IPS-18a (cell line): ENCODE results near the gene PRDX1.

Experiments used
- H3K27ac ChIP-seq: one replicate; pipeline ENCODE4 v1.5.1; 2013; ENCODE audit warnings: low read length
- H3K27me3 ChIP-seq: one replicate; pipeline ENCODE4 v1.6.1; 2013; ENCODE audit warnings: mild to moderate bottlenecking, low read length; ENCODE audit not compliant: control insufficient read depth, insufficient read depth
- H3K36me3 ChIP-seq: one replicate; pipeline ENCODE4 v1.6.1; 2013; ENCODE audit warnings: low read depth, low read length; ENCODE audit not compliant: control insufficient read depth
- H3K4me1 ChIP-seq: one replicate; pipeline ENCODE4 v1.6.1; 2013; ENCODE audit warnings: low read depth, low read length; ENCODE audit not compliant: control insufficient read depth
- H3K4me3 ChIP-seq: one replicate; pipeline ENCODE4 v1.5.1; 2013; ENCODE audit warnings: low read length
- H3K9ac ChIP-seq: one replicate; pipeline ENCODE4 v1.6.1; 2013; ENCODE audit warnings: mild to moderate bottlenecking, low read length, moderate library complexity
- H3K9me3 ChIP-seq: one replicate; pipeline ENCODE4 v1.6.1; 2013; ENCODE audit warnings: low read depth, low read length; ENCODE audit not compliant: control insufficient read depth

The PRDX1 gene

GRCh38 chr1:45521413-45522323 is at the start of gene PRDX1:
Gene PRDX1, minus strand, starts transcription at chr1:45521884. Its CDS starts 2,841 bp downstream, at chr1:45519043.
- H3K27me3 ChIP-seq: no peaks in the 10 kb centered on the region
- peak within 1 kb of the TSS; percentile 100 for H3K27ac ChIP-seq
- peaks cover 19% of the 10 kb centered on the region for H3K36me3 ChIP-seq
- peak within 1 kb of the TSS; percentile 98 for H3K9ac ChIP-seq
- peak within 1 kb of the TSS; percentile 93 for H3K4me3 ChIP-seq
- peaks cover 16% of the 10 kb centered on the region for H3K4me1 ChIP-seq
- H3K9me3 ChIP-seq: no peaks in the 10 kb centered on the region

DNA sequence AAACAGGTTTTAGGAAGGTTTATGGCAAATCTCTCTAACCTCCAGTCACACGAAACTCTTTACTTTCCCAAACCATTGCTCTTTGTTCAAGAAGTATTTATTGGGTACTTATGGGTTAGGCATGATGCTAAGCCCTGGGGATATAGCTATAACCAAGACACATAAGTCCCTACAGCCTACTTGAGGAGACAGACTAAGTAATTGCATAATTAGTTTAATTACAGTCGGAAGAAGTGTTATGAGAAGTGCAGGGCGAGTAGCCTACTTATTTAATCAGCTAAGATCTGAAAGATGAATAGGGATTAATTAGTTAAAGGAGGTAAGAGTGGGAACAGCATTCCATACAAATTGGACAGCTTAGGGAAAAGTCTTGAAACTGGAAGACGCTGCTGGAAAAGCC is 48.9 kb upstream of the PRDX1 start:
- Histone ChIP-seq H3K9ac (no peak overlapping the region), H3K4me3 (no peak overlapping the region), H3K9me3 (no peaks in the 10 kb centered on the region), H3K36me3 (peaks cover 48% of the 10 kb centered on the region), H3K4me1 (peaks cover 18% of the 10 kb centered on the region), H3K27me3 (no peaks in the 10 kb centered on the region), H3K27ac (no peak overlapping the region)

- no peak overlapping the region for H3K9ac ChIP-seq
- peaks cover 18% of the 10 kb centered on the region for H3K4me1 ChIP-seq
- no peak overlapping the region for H3K4me3 ChIP-seq
- peaks cover 48% of the 10 kb centered on the region for H3K36me3 ChIP-seq
- no peaks in the 10 kb centered on the region for H3K27me3 ChIP-seq
- H3K27ac ChIP-seq: no peak overlapping the region
- no peaks in the 10 kb centered on the region for H3K9me3 ChIP-seq
Observed at GRCh38 chr1:45569962-45570581, 48.4 kb upstream of the PRDX1 start.

DNA sequence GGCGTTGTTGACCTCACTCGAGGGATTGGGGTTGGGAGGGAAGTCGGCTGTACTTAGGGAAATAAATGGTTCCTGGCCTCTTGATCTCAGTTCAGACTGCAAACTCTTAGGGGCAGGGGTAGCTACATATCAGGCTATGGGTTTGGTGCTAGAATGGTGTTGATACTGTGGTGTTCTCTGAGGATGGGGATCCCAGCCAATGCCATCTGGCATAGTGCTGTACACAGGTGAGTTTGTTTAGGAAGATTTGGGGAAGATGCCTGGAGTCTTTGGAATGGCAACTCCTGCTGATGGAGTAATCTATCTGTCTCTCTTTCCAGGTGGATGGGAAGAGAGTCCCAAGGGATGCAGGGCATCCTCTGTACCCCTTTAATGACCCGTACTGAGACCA is 47.9 kb upstream of the PRDX1 start:
- no peak overlapping the region for H3K27ac ChIP-seq
- H3K9ac ChIP-seq: no peak overlapping the region
- peaks cover 48% of the 10 kb centered on the region for H3K36me3 ChIP-seq
- peaks cover 18% of the 10 kb centered on the region for H3K4me1 ChIP-seq
- no peaks in the 10 kb centered on the region for H3K27me3 ChIP-seq
- no peak overlapping the region for H3K4me3 ChIP-seq
- no peaks in the 10 kb centered on the region for H3K9me3 ChIP-seq

- H3K4me1 ChIP-seq: peaks cover 9% of the 10 kb centered on the region
- H3K27ac ChIP-seq: no peak overlapping the region
- H3K36me3 ChIP-seq: peaks cover 56% of the 10 kb centered on the region
- no peaks in the 10 kb centered on the region for H3K9me3 ChIP-seq
- no peak overlapping the region for H3K4me3 ChIP-seq
- no peaks in the 10 kb centered on the region for H3K27me3 ChIP-seq
- H3K9ac ChIP-seq: no peak overlapping the region
Observed at GRCh38 chr1:45568421-45568820, 46.7 kb upstream of the PRDX1 start.

- Histone ChIP-seq H3K9me3 (no peaks in the 10 kb centered on the region), H3K4me3 (no peak overlapping the region), H3K27me3 (no peaks in the 10 kb centered on the region), H3K27ac (no peak overlapping the region), H3K9ac (no peak overlapping the region), H3K36me3 (peaks cover 61% of the 10 kb centered on the region), H3K4me1 (peaks cover 4% of the 10 kb centered on the region)
Observed at GRCh38 chr1:45567911-45568310, 46.2 kb upstream of the PRDX1 start.

DNA sequence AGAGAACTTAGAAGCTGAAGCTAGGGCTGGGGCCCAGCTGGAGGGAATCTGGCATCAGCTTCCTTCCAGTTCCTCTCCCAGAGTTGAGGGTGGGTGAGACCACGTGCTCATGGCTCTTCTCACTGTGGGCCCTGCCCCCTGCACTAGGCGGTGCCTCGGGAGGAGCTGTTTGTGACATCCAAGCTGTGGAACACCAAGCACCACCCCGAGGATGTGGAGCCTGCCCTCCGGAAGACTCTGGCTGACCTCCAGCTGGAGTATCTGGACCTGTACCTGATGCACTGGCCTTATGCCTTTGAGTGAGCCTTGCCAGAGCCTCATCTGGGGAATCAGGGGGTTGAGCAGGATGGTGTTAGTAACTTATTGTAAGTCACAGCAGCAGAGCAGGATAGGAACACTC is 45.0 kb upstream of the PRDX1 start:
- H3K4me1 ChIP-seq: no peaks in the 10 kb centered on the region
- no peaks in the 10 kb centered on the region for H3K9me3 ChIP-seq
- no peaks in the 10 kb centered on the region for H3K27me3 ChIP-seq
- H3K36me3 ChIP-seq: peaks cover 68% of the 10 kb centered on the region
- H3K4me3 ChIP-seq: no peak overlapping the region
- H3K27ac ChIP-seq: no peak overlapping the region
- no peak overlapping the region for H3K9ac ChIP-seq

DNA sequence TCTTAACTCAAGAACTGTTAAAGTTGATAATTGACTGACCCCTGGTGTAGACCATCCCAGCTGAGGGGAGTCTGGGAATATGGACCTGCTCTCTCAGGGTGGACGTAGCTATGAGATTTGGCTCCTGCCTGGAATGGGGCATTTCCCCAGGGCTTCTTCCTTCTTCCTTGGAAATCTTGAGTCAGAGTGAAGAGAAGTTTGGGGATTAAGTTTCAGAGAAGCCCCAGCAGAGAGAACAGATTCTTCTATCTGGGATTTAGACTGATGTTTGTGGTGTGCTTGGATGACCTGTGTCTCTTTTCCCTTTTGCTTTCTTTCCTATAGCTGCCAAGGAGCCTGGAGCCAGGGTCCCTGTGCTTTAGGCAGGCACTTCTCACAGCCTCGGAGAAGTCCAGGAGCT is 42.2 kb upstream of the PRDX1 start:
- Histone ChIP-seq H3K27ac (no peak overlapping the region), H3K36me3 (peaks cover 67% of the 10 kb centered on the region), H3K27me3 (no peaks in the 10 kb centered on the region), H3K9me3 (no peaks in the 10 kb centered on the region), H3K4me1 (no peaks in the 10 kb centered on the region), H3K9ac (no peak overlapping the region), H3K4me3 (no peak overlapping the region)

DNA sequence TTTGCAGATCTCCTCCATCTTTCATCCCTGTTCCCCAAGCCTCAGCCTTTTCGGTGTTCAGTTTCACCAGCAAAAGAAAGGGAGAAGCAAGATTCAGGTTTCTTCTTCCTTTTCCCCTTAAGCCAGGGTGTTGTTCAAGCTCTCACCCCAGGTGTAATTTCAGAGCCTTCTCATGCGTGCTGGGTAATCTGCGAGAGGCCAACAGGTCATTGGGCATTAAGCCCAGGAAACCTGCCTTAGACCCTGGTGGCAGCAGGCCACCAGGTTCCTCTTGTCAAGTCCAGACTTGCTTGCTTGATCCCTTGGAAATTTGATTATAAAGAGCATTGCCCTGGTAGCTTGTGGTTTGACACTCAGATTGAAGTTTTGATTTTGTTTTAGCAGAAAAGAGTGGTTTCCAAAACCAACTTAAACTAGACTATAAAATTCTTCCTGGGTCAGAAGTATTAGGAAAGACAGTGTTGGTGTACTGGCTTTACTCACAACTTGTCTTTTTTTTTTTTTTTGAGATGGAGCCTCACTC is 35.8 kb upstream of the PRDX1 start:
- no peaks in the 10 kb centered on the region for H3K9me3 ChIP-seq
- H3K27ac ChIP-seq: no peak overlapping the region
- peaks cover 2% of the 10 kb centered on the region for H3K4me1 ChIP-seq
- no peaks in the 10 kb centered on the region for H3K27me3 ChIP-seq
- H3K36me3 ChIP-seq: peaks cover 53% of the 10 kb centered on the region
- H3K9ac ChIP-seq: no peak overlapping the region
- no peak overlapping the region for H3K4me3 ChIP-seq

- H3K4me3 ChIP-seq: no peak overlapping the region
- peaks cover 6% of the 10 kb centered on the region for H3K4me1 ChIP-seq
- H3K9me3 ChIP-seq: no peaks in the 10 kb centered on the region
- H3K9ac ChIP-seq: no peak overlapping the region
- no peaks in the 10 kb centered on the region for H3K27me3 ChIP-seq
- H3K27ac ChIP-seq: no peak overlapping the region
- peaks cover 36% of the 10 kb centered on the region for H3K36me3 ChIP-seq
Observed at GRCh38 chr1:45554198-45554597, 32.5 kb upstream of the PRDX1 start.

GRCh38 chr1:45552331-45552730 is 30.6 kb upstream of the PRDX1 start:
- H3K9me3 ChIP-seq: no peaks in the 10 kb centered on the region
- no peaks in the 10 kb centered on the region for H3K27me3 ChIP-seq
- no peak overlapping the region for H3K9ac ChIP-seq
- peaks cover 28% of the 10 kb centered on the region for H3K36me3 ChIP-seq
- no peak overlapping the region for H3K27ac ChIP-seq
- H3K4me1 ChIP-seq: peaks cover 6% of the 10 kb centered on the region
- H3K4me3 ChIP-seq: peak overlapping the region; percentile 100
